Measurements from ENCODE around the gene ALDH7A1.

Gene ALDH7A1

GRCh38 chr5:126486332-126486731 lies 108.7 kb downstream of the ALDH7A1 start:
- no peak for DNase-seq (ENCODE audit: low read depth, low spot score)
- no peak overlapping the region for H3K4me3 ChIP-seq (ENCODE audit: low read length)

- no peak overlapping the region for H3K4me3 ChIP-seq (ENCODE audit: low read length)
- no peak for DNase-seq (ENCODE audit: low read depth, low spot score)
These were observed 110.8 kb downstream of the ALDH7A1 start for GRCh38 chr5:126484253-126484652.

- DNase-seq (ENCODE audit: low read depth, low spot score): no peak
- no peak overlapping the region for H3K4me3 ChIP-seq (ENCODE audit: low read length)
These were observed 111.9 kb downstream of the ALDH7A1 start for GRCh38 chr5:126483156-126483555.

- H3K4me3 ChIP-seq (ENCODE audit: low read length): no peak overlapping the region
- no peak for DNase-seq (ENCODE audit: low read depth, low spot score)
These were observed 112.4 kb downstream of the ALDH7A1 start for GRCh38 chr5:126482591-126482990.

GRCh38 chr5:126481243-126481642 lies 113.8 kb downstream of the ALDH7A1 start:
- no peak overlapping the region for H3K4me3 ChIP-seq (ENCODE audit: low read length)
- DNase-seq (ENCODE audit: low read depth, low spot score): no peak
